Activated CD4-positive, alpha-beta memory T cell treated with anti-CD3 and anti-CD28 coated beads, Interleukin-2, amount 10 ng/mL, durations not matched to agents 7 days and 5 days (primary cell): ENCODE measurements around the gene RGMA. TPM values are rescaled to one million over a fixed set of nuclear protein-coding genes. Genes with fewer than 3 reads are reported as not detected.

Experiments used
- CTCF ChIA-PET: fragments of 350-600 bp; sonication (Branson Sonifier 250); formaldehyde crosslinking; loops from one replicate; lab custom pipeline; 2021; ENCODE audit warnings: antibody characterized with exemption, inconsistent platforms; lab: Charles Lee
- POLR2A ChIA-PET: fragments of 350-600 bp; sonication (Branson Sonifier 250); formaldehyde crosslinking; loops from one replicate; lab custom pipeline; 2021; ENCODE audit warnings: antibody characterized with exemption; lab: Charles Lee
- DNase-seq: peaks from one replicate; pipeline ENCODE4 v3.0.0-alpha.2; 2020
- H3K27ac Mint-ChIP-seq: one replicate; pipeline ENCODE4 v1.8.0; 2021; ENCODE audit warnings: mild to moderate bottlenecking, mixed read lengths
- H3K27me3 Mint-ChIP-seq: one replicate; pipeline ENCODE4 v1.8.0; 2021; ENCODE audit warnings: mixed read lengths
- H3K36me3 Mint-ChIP-seq: one replicate; pipeline ENCODE4 v1.8.0; 2021; ENCODE audit warnings: low read depth, mixed read lengths
- H3K4me1 Mint-ChIP-seq: one replicate; pipeline ENCODE4 v1.8.0; 2021; ENCODE audit warnings: mixed read lengths
- H3K4me3 Mint-ChIP-seq: one replicate; pipeline ENCODE4 v1.8.0; 2021; ENCODE audit warnings: mild to moderate bottlenecking, mixed read lengths
- H3K9me3 Mint-ChIP-seq: one replicate; pipeline ENCODE4 v1.8.0; 2021; ENCODE audit warnings: mixed read lengths
- total RNA-seq, 2 experiments: library from RNA; stranded (reverse); gene quantifications; one replicate each; pipeline ENCODE4 v1.2.3, GENCODE V29; 2021

Gene RGMA
- total RNA-seq, 2 experiments from 2014 or later, result 0.18 to 0.23 TPM

DNA sequence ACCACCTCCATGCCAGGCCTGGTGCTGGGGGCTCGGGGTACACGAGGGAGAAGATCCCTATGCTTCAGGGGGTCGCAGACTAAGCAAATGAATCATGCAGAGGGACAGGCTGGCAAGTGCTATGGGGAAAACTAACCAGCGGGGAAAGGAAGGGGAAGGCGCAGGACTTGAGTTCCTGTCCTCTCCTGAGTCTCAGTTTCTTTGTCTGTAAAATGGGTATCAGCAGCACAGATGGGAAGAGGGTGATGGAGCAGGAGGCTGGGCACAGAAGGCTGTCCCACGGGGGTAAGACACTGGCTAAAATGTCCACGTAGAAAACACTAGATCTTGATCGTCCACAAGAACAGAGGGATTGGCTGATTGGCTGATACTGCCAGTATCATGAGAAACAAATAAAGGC lies 39.8 kb downstream of the RGMA start:
- CTCF ChIA-PET, result interaction anchor here (1.0 kb wide), 1 partner anchor 252 kb away, joined by 7 read pairs; no protein-coding TSS in a partner anchor
- POLR2A ChIA-PET, result interaction anchor here (0.5 kb wide), 1 partner anchor 266 kb away, joined by 3 read pairs; no protein-coding TSS in a partner anchor
- no peaks in the 10 kb centered on the region for H3K27me3 Mint-ChIP-seq
- no peak for DNase-seq
- no peak overlapping the region for H3K27ac Mint-ChIP-seq
- peaks cover 2% of the 10 kb centered on the region for H3K9me3 Mint-ChIP-seq
- no peaks in the 10 kb centered on the region for H3K36me3 Mint-ChIP-seq
- H3K4me1 Mint-ChIP-seq, result peaks cover 17% of the 10 kb centered on the region
- no peak overlapping the region for H3K4me3 Mint-ChIP-seq

DNA sequence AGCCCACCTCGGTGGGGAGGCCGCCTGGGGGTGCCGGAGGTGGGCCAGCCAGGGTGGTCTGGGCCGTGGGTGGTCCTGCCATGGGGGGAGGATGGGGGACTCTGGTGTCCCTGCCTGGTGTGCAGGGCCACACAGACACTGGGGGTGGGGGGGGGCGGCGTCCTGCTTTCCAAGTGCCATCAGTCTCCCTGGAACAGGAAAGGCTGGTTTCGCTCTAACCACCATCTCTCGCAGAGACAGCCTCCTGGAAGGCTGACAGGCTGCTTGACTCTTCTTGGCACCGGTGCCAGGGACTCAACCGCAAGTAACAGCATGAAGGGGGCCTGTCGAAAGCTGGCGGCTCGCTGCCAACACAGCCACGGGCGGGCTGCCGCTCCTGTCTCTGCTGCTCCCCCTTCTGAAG lies 40.3 kb downstream of the RGMA start:
- H3K9me3 Mint-ChIP-seq, result peaks cover 2% of the 10 kb centered on the region
- H3K27ac Mint-ChIP-seq, result no peak overlapping the region
- ChIA-PET POLR2A (no interaction called here), CTCF (no interaction called here)
- no peaks in the 10 kb centered on the region for H3K27me3 Mint-ChIP-seq
- H3K4me1 Mint-ChIP-seq, result peaks cover 17% of the 10 kb centered on the region
- no peak overlapping the region for H3K4me3 Mint-ChIP-seq
- DNase-seq, result no peak
- no peaks in the 10 kb centered on the region for H3K36me3 Mint-ChIP-seq

DNA sequence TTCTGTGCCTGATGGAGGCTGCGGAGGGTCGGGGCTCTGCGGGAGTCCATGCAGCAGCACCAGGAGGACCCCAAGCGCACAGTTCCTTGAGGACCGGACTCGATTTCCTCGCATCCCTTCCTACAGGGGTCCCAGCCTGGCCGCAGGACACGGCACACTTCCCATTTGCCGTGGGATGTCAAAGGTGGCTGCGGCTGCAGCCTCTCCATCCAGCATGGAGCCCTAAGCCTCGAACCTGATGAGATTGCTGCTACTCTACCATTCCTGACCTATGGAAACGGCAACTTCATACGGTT lies 40.6 kb downstream of the RGMA start:
- Mint-ChIP-seq H3K36me3 (no peaks in the 10 kb centered on the region), H3K9me3 (peaks cover 2% of the 10 kb centered on the region)
- POLR2A ChIA-PET, result no interaction called here

DNA sequence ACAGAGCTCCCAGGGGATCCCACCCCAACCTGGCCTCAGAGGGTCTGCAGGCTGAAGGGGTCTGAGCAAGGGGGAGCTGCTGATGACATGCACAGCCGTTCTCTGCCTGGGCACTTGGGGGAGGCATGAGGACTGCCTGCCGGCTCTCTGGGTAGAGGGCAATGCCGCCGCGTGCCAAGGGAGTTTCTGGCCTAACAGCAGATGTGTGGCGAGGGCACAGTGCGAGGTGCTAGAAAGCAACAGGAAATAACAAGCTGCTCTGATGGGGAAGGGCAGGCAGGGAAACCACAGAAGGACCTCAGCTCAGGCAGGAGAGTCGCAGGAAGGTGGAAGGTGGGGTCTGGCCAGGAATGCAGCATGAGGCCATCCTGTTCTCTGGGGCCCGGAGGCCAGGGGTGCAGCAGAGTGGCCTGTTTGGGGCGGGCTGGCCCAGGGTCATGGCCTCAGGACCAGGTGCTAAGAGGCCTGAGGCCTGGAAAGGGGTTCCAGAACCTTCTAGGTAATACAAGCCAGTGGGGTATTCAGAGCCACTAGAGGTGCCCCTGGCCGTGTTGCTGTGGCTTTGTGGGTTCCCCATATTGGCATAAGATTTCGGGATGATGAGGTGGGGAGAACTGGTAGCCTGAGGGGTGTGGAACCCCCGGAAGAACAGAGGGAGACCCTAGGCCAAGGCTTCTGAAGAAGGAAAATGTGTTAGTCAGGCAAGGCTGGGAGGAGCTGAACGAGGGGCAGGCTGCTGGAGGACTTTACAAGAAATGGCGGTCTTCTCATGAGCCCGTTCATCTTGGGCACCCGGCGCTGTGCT lies 41.2 kb downstream of the RGMA start:
- Mint-ChIP-seq H3K9me3 (peaks cover 2% of the 10 kb centered on the region), H3K4me1 (peaks cover 17% of the 10 kb centered on the region), H3K27ac (peak overlapping the region; percentile 30), H3K27me3 (no peaks in the 10 kb centered on the region), H3K36me3 (no peaks in the 10 kb centered on the region), H3K4me3 (no peak overlapping the region)
- ChIA-PET POLR2A (interaction anchor here (0.6 kb wide), 1 partner anchor 215 kb away, joined by 3 read pairs; no protein-coding TSS in a partner anchor), CTCF (interaction anchor here (0.7 to 1.2 kb wide), 2 partner anchors 12 to 18 kb away, joined by 5 to 8 read pairs; no protein-coding TSS in a partner anchor)
- peak; percentile 57 for DNase-seq

More for the DNA sequence above, 40.6 kb downstream of the RGMA start:
- CTCF ChIA-PET, result no interaction called here
- Mint-ChIP-seq H3K27me3 (no peaks in the 10 kb centered on the region), H3K27ac (no peak overlapping the region), H3K4me3 (no peak overlapping the region), H3K4me1 (peaks cover 17% of the 10 kb centered on the region)
- no peak for DNase-seq

DNA sequence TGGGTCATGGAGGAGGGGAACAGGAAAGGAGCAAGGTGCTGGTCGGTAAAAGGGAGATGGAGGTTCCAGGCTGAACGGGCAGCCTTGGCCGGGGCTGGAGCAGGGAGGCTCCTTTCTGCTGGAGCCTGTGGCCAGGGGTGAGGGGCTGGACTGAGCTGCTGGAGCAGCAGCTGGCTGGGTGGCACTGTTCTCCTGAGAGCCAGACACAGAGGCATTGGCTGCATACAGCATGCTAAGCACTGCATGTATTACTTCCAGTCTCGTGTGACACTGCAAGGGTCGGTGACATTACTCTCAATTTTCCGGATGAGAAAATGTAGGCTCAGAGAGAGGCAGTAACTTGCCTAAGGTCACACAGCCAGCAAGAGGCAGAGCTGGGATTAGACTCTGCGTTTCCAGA lies 42.3 kb downstream of the RGMA start:
- Mint-ChIP-seq H3K36me3 (no peaks in the 10 kb centered on the region), H3K9me3 (peaks cover 2% of the 10 kb centered on the region), H3K27ac (no peak overlapping the region), H3K27me3 (no peaks in the 10 kb centered on the region), H3K4me1 (peaks cover 17% of the 10 kb centered on the region), H3K4me3 (no peak overlapping the region)
- POLR2A ChIA-PET, result interaction anchor here (1.6 kb wide), 1 partner anchor 27 kb away, joined by 3 read pairs; no protein-coding TSS in a partner anchor
- CTCF ChIA-PET, result no interaction called here
- no peak for DNase-seq

DNA sequence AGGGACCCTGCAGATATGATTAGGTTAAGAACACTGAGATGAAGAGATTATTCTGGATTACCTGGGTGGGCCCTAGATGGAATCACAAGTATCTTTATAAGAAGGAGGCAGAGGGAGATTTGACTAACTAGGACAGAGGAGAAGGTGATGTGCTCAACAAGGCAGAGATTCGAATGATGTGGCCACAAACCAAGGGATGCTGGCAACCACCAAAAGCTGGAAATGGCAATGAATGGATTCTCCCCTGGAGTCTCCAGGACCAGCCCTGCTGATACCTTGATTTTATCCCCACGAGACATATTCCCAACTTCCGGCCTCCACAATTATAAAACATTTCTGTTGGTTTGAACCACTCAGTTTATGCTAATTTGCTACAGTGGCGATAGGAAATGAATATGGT lies 42.9 kb downstream of the RGMA start:
- ChIA-PET CTCF (interaction anchor here (1.5 kb wide), 1 partner anchor 10 kb away, joined by 5 read pairs; no protein-coding TSS in a partner anchor), POLR2A (interaction anchor here (1.6 kb wide), 1 partner anchor 27 kb away, joined by 3 read pairs; no protein-coding TSS in a partner anchor)
- peaks cover 2% of the 10 kb centered on the region for H3K9me3 Mint-ChIP-seq
- no peaks in the 10 kb centered on the region for H3K27me3 Mint-ChIP-seq
- H3K27ac Mint-ChIP-seq, result no peak overlapping the region
- peaks cover 17% of the 10 kb centered on the region for H3K4me1 Mint-ChIP-seq
- no peak for DNase-seq
- no peak overlapping the region for H3K4me3 Mint-ChIP-seq
- no peaks in the 10 kb centered on the region for H3K36me3 Mint-ChIP-seq

DNA sequence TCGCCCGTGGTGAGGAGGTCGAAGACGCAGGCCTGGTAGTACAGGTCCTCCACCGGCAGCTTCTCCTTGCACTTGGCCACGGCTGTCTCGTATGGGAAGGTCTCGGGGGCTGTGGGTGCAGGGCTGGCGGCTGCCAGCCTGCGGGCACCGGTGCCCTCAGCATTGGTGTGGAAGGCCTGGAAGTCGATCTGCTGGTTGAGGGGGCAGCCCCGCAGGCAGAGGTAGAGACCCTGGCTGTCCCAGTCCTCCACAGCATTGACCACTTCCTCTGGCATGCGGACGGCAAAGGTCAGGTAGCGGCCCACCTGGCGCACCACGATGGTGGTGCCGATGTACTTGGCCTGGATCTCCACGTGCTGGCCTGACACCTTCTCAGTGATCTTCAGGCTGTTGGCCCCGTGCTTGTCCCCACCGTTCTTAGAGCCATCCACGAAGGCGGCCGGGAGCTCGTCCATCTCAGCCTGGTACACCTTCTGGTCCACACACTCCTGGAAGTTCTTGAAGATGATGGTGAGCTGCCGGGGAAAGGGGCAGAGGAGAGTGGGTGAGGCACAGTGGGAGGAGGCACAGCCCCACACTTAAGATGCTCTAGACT lies 43.7 kb downstream of the RGMA start:
- H3K36me3 Mint-ChIP-seq, result no peaks in the 10 kb centered on the region
- H3K4me3 Mint-ChIP-seq, result no peak overlapping the region
- no peak overlapping the region for H3K27ac Mint-ChIP-seq
- H3K4me1 Mint-ChIP-seq, result peaks cover 17% of the 10 kb centered on the region
- ChIA-PET CTCF (interaction anchor here (1.5 kb wide), 1 partner anchor 9 kb away, joined by 5 read pairs; no protein-coding TSS in a partner anchor), POLR2A (interaction anchor here (1.6 kb wide), 1 partner anchor 28 kb away, joined by 3 read pairs; no protein-coding TSS in a partner anchor)
- H3K27me3 Mint-ChIP-seq, result peaks cover 2% of the 10 kb centered on the region
- no peak for DNase-seq
- peaks cover 2% of the 10 kb centered on the region for H3K9me3 Mint-ChIP-seq

DNA sequence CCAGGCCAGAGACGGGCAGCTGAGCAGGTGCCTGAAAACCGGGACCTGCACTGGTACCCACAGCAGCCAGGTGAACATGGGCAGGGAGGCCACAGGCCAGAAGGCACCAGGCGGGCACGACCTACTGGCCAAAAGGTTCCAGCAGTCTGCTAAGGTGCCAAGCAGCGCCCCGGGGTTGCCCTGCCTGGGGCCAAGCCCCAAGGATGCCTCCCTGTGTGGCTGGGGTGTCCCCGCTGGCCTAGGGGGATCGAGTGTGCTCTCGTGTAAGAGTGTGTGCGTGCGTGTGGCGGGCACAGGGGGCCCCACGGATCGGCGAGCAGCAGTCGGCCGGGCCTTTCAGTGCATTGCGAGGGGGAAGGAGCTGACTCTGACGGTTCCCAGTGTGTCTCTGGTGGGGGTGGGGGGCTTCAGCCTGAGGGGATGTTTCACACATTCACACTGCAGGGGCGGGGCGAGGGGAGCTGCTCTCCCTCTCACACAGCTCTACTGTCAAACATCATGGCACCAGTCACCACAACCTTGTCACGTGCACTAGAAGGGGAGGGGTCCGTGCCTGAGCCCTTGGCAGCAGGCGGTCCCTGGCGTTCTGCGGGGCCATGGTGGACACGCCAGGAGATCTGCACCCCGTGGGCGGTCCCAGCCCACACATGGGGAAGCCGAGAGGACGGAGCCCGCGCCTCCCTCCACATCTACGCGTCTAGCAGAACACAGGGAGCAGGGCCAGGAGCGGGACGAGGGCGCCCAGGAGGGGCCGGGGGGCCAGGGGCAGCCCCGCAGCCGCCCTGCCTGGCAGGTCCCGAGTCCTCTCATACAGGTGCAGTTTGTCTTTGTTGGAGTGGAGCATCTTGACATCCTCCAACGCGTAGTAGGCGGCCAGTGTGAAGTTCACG lies 44.5 kb downstream of the RGMA start:
- no peak overlapping the region for H3K27ac Mint-ChIP-seq
- no peaks in the 10 kb centered on the region for H3K36me3 Mint-ChIP-seq
- ChIA-PET POLR2A (no interaction called here), CTCF (interaction anchor here (1.5 kb wide), 1 partner anchor 9 kb away, joined by 5 read pairs; no protein-coding TSS in a partner anchor)
- H3K4me3 Mint-ChIP-seq, result no peak overlapping the region
- peaks cover 2% of the 10 kb centered on the region for H3K27me3 Mint-ChIP-seq
- H3K4me1 Mint-ChIP-seq, result peaks cover 17% of the 10 kb centered on the region
- DNase-seq, result no peak
- H3K9me3 Mint-ChIP-seq, result peaks cover 2% of the 10 kb centered on the region

DNA sequence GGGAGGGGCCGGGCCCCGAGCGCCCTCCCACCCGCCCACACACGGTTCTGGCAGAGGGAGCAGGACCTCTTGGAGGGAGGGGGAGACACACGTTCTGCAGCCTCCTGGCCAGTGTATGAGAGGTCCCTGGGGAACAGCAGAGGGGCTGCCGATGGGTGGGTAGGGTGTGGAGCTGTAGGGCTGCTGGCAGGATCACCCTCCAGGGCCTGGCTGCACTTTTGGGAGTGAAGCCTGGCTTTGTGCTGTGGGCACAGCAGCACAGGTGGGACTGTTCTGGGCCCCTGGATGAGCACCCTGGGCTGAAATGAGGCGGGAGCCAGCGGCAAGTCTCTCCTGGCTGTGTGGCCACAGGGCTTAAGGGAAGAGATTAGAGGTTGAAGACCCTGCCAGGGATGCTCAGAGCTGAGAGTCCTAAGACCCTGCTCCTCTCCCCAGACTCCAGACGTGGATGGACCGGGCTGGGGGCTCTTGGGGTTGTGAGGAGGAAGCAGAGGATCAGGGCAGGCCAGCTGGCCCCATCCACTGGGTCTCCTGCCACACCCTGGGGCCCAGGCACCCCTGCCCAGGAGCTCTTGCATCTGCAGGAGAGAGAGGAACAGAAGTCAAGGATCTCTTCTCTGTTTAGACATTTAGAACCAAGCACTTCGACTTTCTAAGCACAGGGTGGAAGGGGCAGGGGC lies 45.2 kb downstream of the RGMA start:
- Mint-ChIP-seq H3K4me3 (no peak overlapping the region), H3K27me3 (peaks cover 2% of the 10 kb centered on the region), H3K4me1 (peaks cover 17% of the 10 kb centered on the region), H3K9me3 (peaks cover 2% of the 10 kb centered on the region), H3K36me3 (no peaks in the 10 kb centered on the region), H3K27ac (no peak overlapping the region)
- ChIA-PET POLR2A (no interaction called here), CTCF (no interaction called here)
- no peak for DNase-seq

DNA sequence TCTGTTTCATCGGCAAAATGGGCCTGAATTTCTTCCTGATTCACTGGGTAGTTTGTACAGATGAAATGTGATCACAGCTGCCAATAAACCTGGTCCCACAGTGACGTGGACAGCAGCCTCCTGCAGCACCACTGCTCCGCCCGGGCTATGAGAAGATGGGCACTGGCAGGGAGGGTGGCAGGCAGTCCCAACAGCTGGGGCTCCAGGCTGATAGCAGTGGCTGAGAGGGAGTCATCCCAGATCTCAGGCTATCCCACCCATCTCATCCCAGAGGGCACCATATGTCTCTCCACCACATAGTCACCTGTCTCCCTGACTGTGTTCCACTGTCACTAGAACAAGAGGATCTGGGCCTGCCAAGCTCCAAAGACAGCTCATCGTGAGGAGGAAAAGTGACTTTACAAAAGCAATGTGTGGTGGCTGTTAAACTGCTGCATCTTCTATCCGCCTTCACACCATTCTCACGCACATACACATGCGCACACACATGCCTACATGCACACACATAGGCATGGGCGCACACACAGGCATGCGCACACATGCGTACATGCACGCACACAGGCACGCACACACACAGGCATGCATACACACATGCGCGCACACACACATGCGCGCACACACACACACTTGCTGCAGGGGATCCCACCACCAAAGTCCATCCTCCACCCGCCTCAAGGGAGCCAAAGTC lies 46.2 kb downstream of the RGMA start:
- peaks cover 12% of the 10 kb centered on the region for H3K4me1 Mint-ChIP-seq
- CTCF ChIA-PET, result interaction anchor here (1.1 kb wide), 1 partner anchor 13 kb away, joined by 3 read pairs; no protein-coding TSS in a partner anchor
- no peaks in the 10 kb centered on the region for H3K36me3 Mint-ChIP-seq
- H3K4me3 Mint-ChIP-seq, result no peak overlapping the region
- DNase-seq, result no peak
- POLR2A ChIA-PET, result no interaction called here
- peaks cover 2% of the 10 kb centered on the region for H3K9me3 Mint-ChIP-seq
- H3K27ac Mint-ChIP-seq, result no peak overlapping the region
- H3K27me3 Mint-ChIP-seq, result peaks cover 2% of the 10 kb centered on the region

DNA sequence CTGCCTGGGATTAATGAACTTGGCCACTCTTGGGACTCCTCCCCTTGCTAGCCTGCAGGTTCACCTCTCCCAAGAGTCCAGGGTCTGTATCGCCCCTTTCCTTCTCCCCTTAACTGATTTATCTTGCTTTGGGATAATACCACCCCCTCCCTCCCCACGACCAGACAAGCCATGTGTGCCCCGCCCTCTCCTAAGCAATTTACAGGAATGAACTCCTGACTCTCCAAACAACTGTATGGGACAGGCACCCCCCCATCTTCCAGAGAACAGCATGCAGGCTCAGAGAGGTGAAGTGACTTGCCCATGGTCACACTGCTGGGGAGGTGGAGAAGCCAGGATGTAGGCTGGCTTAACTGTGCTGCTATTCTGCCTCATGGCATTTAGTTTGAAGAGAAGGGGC lies 46.8 kb downstream of the RGMA start:
- H3K4me1 Mint-ChIP-seq, result peaks cover 7% of the 10 kb centered on the region
- CTCF ChIA-PET, result interaction anchor here (1.1 kb wide), 1 partner anchor 12 kb away, joined by 3 read pairs; no protein-coding TSS in a partner anchor

More for the DNA sequence above, 46.8 kb downstream of the RGMA start:
- peaks cover 2% of the 10 kb centered on the region for H3K27me3 Mint-ChIP-seq
- no peak overlapping the region for H3K27ac Mint-ChIP-seq
- no peak overlapping the region for H3K4me3 Mint-ChIP-seq
- H3K9me3 Mint-ChIP-seq, result peaks cover 2% of the 10 kb centered on the region
- no peaks in the 10 kb centered on the region for H3K36me3 Mint-ChIP-seq
- no peak for DNase-seq
- POLR2A ChIA-PET, result no interaction called here
